ENCODE data around the gene PMPCA.
A peak's percentile ranks its signal among the peaks of the same experiment; 100 is the strongest.

The PMPCA gene

DNA sequence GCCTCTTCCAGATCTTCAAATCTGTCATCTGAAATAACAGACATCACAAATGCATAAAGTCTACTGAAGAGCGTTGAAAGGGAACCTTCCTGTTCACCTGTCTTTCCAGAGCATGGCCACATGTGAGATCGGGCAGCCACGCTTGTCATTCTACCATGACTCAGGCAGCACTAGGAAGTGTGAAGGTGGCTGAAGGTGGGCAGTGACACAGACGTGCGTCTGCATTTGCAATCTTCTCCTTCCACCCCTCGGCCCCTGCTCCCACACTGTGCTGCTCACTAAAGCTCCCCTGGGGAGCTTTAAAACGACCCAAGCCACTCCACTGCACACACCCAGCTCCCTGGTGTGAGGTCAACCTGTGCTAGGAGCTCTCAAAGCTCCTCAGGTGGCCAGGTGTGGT is 2.5 kb upstream of the PMPCA start:
- H3K27me3 ChIP-seq (ENCODE audit: insufficient read depth, low read depth, severe bottlenecking): no peaks in the 10 kb centered on the region
- no peaks in the 10 kb centered on the region for H3K9me3 ChIP-seq (ENCODE audit: severe bottlenecking)
- TF ChIP-seq, protein P1, sequence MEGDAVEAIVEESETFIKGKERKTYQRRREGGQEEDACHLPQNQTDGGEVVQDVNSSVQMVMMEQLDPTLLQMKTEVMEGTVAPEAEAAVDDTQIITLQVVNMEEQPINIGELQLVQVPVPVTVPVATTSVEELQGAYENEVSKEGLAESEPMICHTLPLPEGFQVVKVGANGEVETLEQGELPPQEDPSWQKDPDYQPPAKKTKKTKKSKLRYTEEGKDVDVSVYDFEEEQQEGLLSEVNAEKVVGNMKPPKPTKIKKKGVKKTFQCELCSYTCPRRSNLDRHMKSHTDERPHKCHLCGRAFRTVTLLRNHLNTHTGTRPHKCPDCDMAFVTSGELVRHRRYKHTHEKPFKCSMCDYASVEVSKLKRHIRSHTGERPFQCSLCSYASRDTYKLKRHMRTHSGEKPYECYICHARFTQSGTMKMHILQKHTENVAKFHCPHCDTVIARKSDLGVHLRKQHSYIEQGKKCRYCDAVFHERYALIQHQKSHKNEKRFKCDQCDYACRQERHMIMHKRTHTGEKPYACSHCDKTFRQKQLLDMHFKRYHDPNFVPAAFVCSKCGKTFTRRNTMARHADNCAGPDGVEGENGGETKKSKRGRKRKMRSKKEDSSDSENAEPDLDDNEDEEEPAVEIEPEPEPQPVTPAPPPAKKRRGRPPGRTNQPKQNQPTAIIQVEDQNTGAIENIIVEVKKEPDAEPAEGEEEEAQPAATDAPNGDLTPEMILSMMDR (IDR thresholded peaks at IDR 0.05; ENCODE audit: low read depth, low read length): no peak
- no peak for DNase-seq
- no peak overlapping the region for H3K27ac ChIP-seq
- H3K4me3 ChIP-seq (ENCODE audit: low read depth, low read length): no peak overlapping the region
- peaks cover 56% of the 10 kb centered on the region for H3K36me3 ChIP-seq

DNA sequence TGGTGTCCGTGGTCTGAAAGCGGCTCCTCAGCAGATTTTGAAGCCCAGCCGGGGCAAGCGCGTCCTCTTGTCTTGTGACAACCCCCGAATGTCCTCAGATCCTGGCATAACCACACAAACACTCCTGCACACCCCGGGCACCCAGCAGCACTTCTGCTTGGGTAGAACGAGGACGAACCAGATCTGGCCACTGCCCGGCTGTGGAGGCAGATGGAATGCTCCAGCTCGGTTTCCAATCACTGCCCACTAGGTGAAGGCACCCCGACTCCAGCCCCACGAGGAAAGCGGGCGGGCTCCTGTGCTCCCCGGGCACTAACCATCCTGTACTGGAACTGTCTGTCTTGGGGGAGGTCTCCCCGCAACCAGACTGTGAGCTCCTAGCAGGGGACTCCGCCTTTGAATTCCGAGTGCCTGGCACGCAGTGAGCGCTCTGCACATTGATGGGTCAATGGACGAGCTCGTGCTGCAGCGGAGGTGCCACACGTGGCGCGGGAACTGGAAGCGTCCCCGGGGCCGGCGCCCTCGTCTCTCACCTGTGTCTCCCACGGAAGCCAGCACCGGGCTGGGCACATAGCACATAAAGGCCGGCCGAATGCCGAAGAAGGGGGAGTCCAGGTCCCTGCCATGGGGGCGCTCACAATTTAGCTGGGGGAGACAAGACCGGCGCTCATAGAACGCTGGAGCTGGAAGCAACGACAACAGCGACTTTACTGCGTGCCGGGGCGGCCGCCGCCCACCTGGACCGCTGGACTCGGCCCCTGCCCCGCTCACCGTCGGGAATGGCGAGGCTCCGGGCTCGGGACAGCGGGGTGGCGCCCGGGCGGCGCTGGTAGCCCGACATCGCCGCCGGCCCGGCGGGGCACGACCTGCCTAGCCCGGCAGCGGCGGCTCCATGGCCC is 652 bp upstream of the PMPCA start:
- H3K27ac ChIP-seq: peak overlapping the region; percentile 70
- DNase-seq: no peak
- TF ChIP-seq, protein P1 (IDR thresholded peaks at IDR 0.05; ENCODE audit: low read depth, low read length): no peak
- peak overlapping the region; percentile 71 for H3K4me3 ChIP-seq (ENCODE audit: low read depth, low read length)
- H3K27me3 ChIP-seq (ENCODE audit: insufficient read depth, low read depth, severe bottlenecking): no peaks in the 10 kb centered on the region
- no peaks in the 10 kb centered on the region for H3K9me3 ChIP-seq (ENCODE audit: severe bottlenecking)
- H3K36me3 ChIP-seq: peaks cover 59% of the 10 kb centered on the region

DNA sequence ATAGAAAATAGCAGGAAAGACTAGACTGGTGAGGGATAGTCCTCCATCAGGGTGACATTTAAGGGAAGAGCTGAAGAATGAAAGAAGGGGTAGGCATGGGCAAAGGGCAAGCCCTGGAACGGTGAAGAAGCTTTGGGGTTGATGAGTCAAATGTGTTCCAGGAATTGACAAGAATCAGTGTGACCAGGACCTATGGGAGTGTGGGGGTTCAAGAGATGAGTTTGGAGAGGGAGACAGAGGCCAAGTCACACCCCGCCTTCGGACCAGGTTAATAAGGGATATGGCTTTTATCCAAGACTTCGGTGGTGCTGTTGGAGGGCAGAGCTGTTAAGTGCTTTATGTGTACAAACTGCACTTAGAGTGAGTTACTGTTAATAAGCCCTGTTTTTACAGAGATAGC is 920 bp downstream of the PMPCA start:
- TF ChIP-seq, protein P1 (IDR thresholded peaks at IDR 0.05; ENCODE audit: low read depth, low read length): no peak
- Histone ChIP-seq H3K4me3 (ENCODE audit: low read depth, low read length) (peak overlapping the region; percentile 66), H3K36me3 (peaks cover 60% of the 10 kb centered on the region), H3K27me3 (ENCODE audit: insufficient read depth, low read depth, severe bottlenecking) (no peaks in the 10 kb centered on the region), H3K9me3 (ENCODE audit: severe bottlenecking) (no peaks in the 10 kb centered on the region), H3K27ac (no peak overlapping the region)
- no peak for DNase-seq

DNA sequence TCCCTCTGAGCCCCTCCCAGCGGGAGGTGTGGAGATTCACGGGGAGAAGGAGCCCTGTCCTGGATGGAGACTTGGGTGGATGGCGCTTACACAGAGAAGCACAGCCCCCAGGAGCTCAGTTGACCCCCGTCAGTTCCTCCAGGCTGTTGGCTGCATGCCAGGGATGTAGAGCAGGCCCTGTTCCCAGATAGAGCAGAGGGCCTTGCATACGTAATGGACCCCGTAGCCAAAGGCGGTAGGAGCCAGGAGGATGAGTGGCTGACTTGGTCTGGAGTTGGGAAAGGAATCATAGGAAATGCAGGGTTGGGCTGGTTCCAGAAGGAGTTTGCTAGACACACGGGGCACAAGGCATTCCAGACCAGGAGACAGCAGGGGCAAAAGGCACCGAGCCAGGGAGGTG is 2.5 kb downstream of the PMPCA start:
- Histone ChIP-seq H3K36me3 (peaks cover 55% of the 10 kb centered on the region), H3K4me3 (ENCODE audit: low read depth, low read length) (no peak overlapping the region), H3K27ac (no peak overlapping the region), H3K27me3 (ENCODE audit: insufficient read depth, low read depth, severe bottlenecking) (no peaks in the 10 kb centered on the region), H3K9me3 (ENCODE audit: severe bottlenecking) (no peaks in the 10 kb centered on the region)
- TF ChIP-seq, protein P1 (IDR thresholded peaks at IDR 0.05; ENCODE audit: low read depth, low read length): no peak
- DNase-seq: no peak

DNA sequence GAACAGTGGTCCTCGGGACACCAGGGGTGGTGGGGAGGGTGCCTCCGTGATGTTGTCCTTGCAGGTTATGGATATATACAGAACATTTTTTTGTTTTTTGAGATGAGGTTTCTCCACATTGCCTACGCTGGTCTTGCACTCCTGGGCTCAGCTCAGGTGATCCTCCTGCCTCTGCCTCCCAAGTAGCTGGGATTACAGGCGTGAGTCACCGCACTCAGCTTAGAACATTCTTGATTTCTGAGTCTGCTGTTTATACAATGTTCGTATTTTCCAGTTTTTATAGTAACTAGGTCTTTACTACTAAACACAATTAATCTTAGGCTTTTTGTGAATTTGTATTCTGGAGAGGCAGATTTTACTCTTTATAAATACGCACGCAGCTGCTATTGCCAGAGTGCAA is 6.0 kb downstream of the PMPCA start:
- Histone ChIP-seq H3K36me3 (peaks cover 78% of the 10 kb centered on the region), H3K9me3 (ENCODE audit: severe bottlenecking) (no peaks in the 10 kb centered on the region), H3K27ac (no peak overlapping the region), H3K4me3 (ENCODE audit: low read depth, low read length) (no peak overlapping the region), H3K27me3 (ENCODE audit: insufficient read depth, low read depth, severe bottlenecking) (no peaks in the 10 kb centered on the region)
- DNase-seq: no peak
- TF ChIP-seq, protein P1 (IDR thresholded peaks at IDR 0.05; ENCODE audit: low read depth, low read length): no peak

All from WERI-Rb-1 (cell line).